ENCODE data around the gene DCP1B. TPM values are rescaled to one million over a fixed set of nuclear protein-coding genes. Genes with fewer than 3 reads are reported as not detected.

DCP1B gene
- polyA plus RNA-seq, 1 donor from 2014 or later = 12.5 TPM

DNA sequence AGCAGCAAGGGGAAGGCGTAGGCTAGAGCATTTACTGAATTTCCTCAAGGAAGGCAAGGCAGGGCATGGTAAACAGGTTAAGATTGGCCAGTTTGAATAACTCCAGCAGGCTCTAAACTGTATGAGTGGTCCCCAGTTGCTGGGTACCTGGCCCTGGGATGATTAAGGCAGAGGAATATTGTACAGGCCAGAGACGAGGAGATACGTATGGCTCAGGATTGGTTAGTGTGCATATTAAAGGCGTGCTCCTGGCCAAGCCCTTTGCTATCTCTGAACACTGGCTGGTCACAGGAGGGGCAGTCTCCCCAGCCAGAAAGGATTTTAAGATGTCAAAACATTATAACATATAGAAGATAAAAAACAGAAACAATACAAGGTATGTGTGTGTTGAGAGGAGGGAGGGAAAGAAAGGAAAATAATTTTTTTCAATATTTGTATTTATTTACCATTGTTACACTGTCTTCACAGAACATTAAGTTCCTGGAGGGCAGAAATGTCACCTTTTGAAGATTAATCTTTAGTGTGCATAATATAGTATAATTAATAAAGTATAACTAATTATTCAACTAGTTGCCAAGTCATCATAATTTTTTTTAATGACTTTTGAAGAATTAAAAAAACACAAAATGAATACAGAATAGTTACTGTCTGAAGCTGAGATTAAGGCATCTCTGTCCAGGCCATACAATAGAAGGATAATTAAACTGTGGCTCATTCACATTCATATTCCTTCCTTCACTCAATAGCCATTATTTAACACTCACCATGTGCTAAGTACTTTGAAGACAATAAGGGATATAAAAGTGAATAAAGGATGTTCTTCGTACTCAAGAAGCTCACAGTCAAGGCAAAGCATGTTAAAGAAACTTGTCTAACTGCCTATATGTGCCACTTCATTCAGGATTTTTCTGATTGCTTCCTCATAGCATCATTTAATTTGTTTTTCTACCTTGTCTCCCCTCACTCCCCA lies 41.9 kb downstream of the DCP1B start:
- Histone ChIP-seq H3K27ac (ENCODE audit: low read length) (no peak overlapping the region), H3K9me3 (ENCODE audit: low read length) (no peaks in the 10 kb centered on the region), H3K9ac (ENCODE audit: low read length) (no peak overlapping the region), H2AFZ (ENCODE audit: low read depth, low read length) (no peak overlapping the region), H3K79me2 (replicated peaks; ENCODE audit: insufficient read depth, low read length) (no peaks in the 10 kb centered on the region), H3K27me3 (ENCODE audit: insufficient read depth, low read depth, low read length) (no peaks in the 10 kb centered on the region), H4K20me1 (ENCODE audit: insufficient read depth) (no peaks in the 10 kb centered on the region), H3K4me2 (ENCODE audit: low read length) (no peak overlapping the region), H3F3A (ENCODE audit: insufficient read depth, low read length, poor library complexity, severe bottlenecking) (no peaks in the 10 kb centered on the region), H3K4me3 (ENCODE audit: low read length) (no peak overlapping the region), H3K9me2 (ENCODE audit: insufficient read depth, low read length) (no peaks in the 10 kb centered on the region), H3K36me3 (ENCODE audit: insufficient read depth, low read length) (no peaks in the 10 kb centered on the region)
- TF ChIP-seq POLR2AphosphoS5 (IDR thresholded peaks at IDR 0.05) (no peak), RAD21 (conservative IDR thresholded peaks at IDR 0.05) (no peak), MXI1 (conservative IDR thresholded peaks at IDR 0.05; ENCODE audit: poor library complexity, severe bottlenecking) (no peak)

DNA sequence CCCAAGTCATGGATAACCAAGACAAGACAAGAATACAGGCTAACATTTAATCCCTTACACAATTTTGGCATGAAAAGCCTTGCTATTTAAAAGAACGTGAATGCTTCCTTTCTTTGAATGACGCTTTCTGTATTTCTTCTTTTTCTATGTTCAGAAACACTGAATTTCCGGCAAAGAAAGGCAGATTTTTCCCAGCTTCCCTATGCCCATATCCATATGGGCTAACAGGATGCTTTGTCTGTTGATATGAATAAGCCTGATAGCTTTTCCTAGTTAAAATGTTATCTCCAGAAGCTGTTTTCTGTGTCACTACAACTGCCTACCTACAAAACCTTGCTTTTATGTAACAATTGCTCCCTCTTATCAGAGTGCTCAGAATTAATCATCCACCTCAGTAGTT lies 47.5 kb downstream of the DCP1B start:
- no peak overlapping the region for H2AFZ ChIP-seq (ENCODE audit: low read depth, low read length)
- no peaks in the 10 kb centered on the region for H3K9me3 ChIP-seq (ENCODE audit: low read length)
- no peak overlapping the region for H3K9ac ChIP-seq (ENCODE audit: low read length)
- no peak overlapping the region for H3K4me3 ChIP-seq (ENCODE audit: low read length)
- no peaks in the 10 kb centered on the region for H3K79me2 ChIP-seq (replicated peaks; ENCODE audit: insufficient read depth, low read length)
- no peak overlapping the region for H3K4me2 ChIP-seq (ENCODE audit: low read length)
- no peak overlapping the region for H3K27ac ChIP-seq (ENCODE audit: low read length)
- no peaks in the 10 kb centered on the region for H3F3A ChIP-seq (ENCODE audit: insufficient read depth, low read length, poor library complexity, severe bottlenecking)
- H3K27me3 ChIP-seq (ENCODE audit: insufficient read depth, low read depth, low read length) = no peaks in the 10 kb centered on the region
- peaks cover 4% of the 10 kb centered on the region for H3K36me3 ChIP-seq (ENCODE audit: insufficient read depth, low read length)
- TF ChIP-seq, protein P1, sequence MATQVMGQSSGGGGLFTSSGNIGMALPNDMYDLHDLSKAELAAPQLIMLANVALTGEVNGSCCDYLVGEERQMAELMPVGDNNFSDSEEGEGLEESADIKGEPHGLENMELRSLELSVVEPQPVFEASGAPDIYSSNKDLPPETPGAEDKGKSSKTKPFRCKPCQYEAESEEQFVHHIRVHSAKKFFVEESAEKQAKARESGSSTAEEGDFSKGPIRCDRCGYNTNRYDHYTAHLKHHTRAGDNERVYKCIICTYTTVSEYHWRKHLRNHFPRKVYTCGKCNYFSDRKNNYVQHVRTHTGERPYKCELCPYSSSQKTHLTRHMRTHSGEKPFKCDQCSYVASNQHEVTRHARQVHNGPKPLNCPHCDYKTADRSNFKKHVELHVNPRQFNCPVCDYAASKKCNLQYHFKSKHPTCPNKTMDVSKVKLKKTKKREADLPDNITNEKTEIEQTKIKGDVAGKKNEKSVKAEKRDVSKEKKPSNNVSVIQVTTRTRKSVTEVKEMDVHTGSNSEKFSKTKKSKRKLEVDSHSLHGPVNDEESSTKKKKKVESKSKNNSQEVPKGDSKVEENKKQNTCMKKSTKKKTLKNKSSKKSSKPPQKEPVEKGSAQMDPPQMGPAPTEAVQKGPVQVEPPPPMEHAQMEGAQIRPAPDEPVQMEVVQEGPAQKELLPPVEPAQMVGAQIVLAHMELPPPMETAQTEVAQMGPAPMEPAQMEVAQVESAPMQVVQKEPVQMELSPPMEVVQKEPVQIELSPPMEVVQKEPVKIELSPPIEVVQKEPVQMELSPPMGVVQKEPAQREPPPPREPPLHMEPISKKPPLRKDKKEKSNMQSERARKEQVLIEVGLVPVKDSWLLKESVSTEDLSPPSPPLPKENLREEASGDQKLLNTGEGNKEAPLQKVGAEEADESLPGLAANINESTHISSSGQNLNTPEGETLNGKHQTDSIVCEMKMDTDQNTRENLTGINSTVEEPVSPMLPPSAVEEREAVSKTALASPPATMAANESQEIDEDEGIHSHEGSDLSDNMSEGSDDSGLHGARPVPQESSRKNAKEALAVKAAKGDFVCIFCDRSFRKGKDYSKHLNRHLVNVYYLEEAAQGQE (IDR thresholded peaks at IDR 0.05; ENCODE audit: borderline replicate concordance) = no peak
- no peak for TF ChIP-seq EP300 (conservative IDR thresholded peaks at IDR 0.05; ENCODE audit: poor library complexity, severe bottlenecking)
- no peak for TF ChIP-seq SMC3 (conservative IDR thresholded peaks at IDR 0.05; ENCODE audit: poor library complexity)
- TF ChIP-seq POLR2AphosphoS5 (IDR thresholded peaks at IDR 0.05) = no peak
- no peak for TF ChIP-seq TAF1 (IDR thresholded peaks at IDR 0.05; ENCODE audit: low read depth)
- TF ChIP-seq EZH2 (IDR thresholded peaks at IDR 0.05; ENCODE audit: borderline replicate concordance, insufficient read depth, low read length, poor library complexity, severe bottlenecking) = no peak
- TF ChIP-seq CTCF (IDR thresholded peaks at IDR 0.05; ENCODE audit: poor library complexity, severe bottlenecking) = no peak
- TF ChIP-seq RAD21 (conservative IDR thresholded peaks at IDR 0.05) = no peak
- no peak for TF ChIP-seq MXI1 (conservative IDR thresholded peaks at IDR 0.05; ENCODE audit: poor library complexity, severe bottlenecking)
- H3K9me2 ChIP-seq (ENCODE audit: insufficient read depth, low read length) = no peaks in the 10 kb centered on the region
- H4K20me1 ChIP-seq (ENCODE audit: insufficient read depth) = no peaks in the 10 kb centered on the region

All from neural cell (in vitro differentiated cells).